Esophagus squamous epithelium (tissue), 4 donors: ENCODE measurements around the gene MRRF.

Source experiments
- CTCF ChIP-seq, 6 experiments: fragments of 450-650 bp in 4 of 6; fragments of 200-600 bp in 2 of 6; sonication (generic) in 2 of 6; IDR thresholded peaks; one replicate each; pipeline ENCODE4 v1.5.1; 2016 to 2019; ENCODE audit warnings: antibody characterized with exemption in 6 of 6, mild to moderate bottlenecking in 4 of 6, moderate library complexity in 4 of 6
- POLR2A ChIP-seq, 4 donors: fragments of 450-650 bp; IDR thresholded peaks; one replicate each; pipeline ENCODE4 v1.6.1; 2017; ENCODE audit warnings: antibody characterized with exemption in 4 of 4, mild to moderate bottlenecking in 4 of 4, moderate library complexity in 3 of 4

GRCh38 chr9:122234022-122234748 lies 30.5 kb upstream of the MRRF start:
- TF ChIP-seq CTCF (IDR thresholded peaks at IDR 0.05), result no peak
- no peak for TF ChIP-seq POLR2A (IDR thresholded peaks at IDR 0.05)
